ENCODE data around the gene TCERG1L. TPM values are rescaled to one million over a fixed set of nuclear protein-coding genes. Genes with fewer than 3 reads are reported as not detected.

The TCERG1L gene
- total RNA-seq, 2 experiments from 2014 or later, result 0.06 TPM; not detected in 1

DNA sequence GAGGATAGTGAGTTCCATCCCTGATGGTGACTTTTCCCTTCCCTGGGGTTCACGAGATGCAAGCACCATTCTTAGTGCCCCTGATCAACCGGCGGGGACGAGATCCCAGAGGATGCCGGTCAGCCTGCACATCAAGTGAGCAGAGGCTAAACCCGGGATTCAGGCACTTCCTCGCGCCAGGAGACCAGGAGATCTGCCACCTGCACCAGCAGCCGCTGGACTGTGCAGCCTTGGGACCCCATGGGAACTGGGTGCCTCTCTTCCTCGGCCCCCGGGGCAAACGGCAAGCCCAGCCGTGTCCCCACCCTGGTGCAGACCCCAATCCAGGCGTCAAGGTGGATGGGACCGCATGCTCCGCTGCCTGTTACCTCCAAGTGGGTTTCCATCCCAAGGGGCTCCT lies 88.5 kb downstream of the TCERG1L start:
- Histone ChIP-seq H3K36me3 (ENCODE audit: insufficient read depth, low read length) (no peaks in the 10 kb centered on the region), H3K4me3 (ENCODE audit: low read length) (no peak overlapping the region), H3K27me3 (ENCODE audit: control insufficient read depth in 1 of 2, insufficient read depth in 2 of 2, low read length in 2 of 2) (no peaks in the 10 kb centered on the region), H3K27ac (ENCODE audit: low read depth in 1 of 2, low read length in 2 of 2) (no peak overlapping the region), H3K9me3 (ENCODE audit: control insufficient read depth in 1 of 2, insufficient read depth in 1 of 2, low read length in 2 of 2) (peaks cover 0 to 48% of the 10 kb centered on the region in 2 experiments), H3K4me1 (ENCODE audit: insufficient read depth, low read length) (no peaks in the 10 kb centered on the region)
- no peak overlapping the region for H3K27ac Mint-ChIP-seq
- H3K4me1 Mint-ChIP-seq (ENCODE audit: low read depth), result no peaks in the 10 kb centered on the region
- intact Hi-C loops (cut with DNase I, micrococcal nuclease), result no loop called here
- ChIA-PET CTCF (no interaction called here), POLR2A (no interaction called here)
- TF ChIP-seq CTCF (IDR thresholded peaks at IDR 0.05), result no peak
- H3K9me3 Mint-ChIP-seq, result no peaks in the 10 kb centered on the region
- H3K4me3 Mint-ChIP-seq, result no peak overlapping the region
- H3K27me3 Mint-ChIP-seq, result no peaks in the 10 kb centered on the region
- ATAC-seq (ENCODE audit: poor library complexity) (no peak), DNase-seq (no peak)
- no peaks in the 10 kb centered on the region for H3K36me3 Mint-ChIP-seq (ENCODE audit: low read depth)

GRCh38 chr10:131221632-131222277 lies 89.8 kb downstream of the TCERG1L start:
- TF ChIP-seq CTCF (IDR thresholded peaks at IDR 0.05), result no peak
- intact Hi-C loops (cut with DNase I, micrococcal nuclease), result no loop called here
- Histone ChIP-seq H3K27me3 (ENCODE audit: control insufficient read depth in 1 of 2, insufficient read depth in 2 of 2, low read length in 2 of 2) (no peaks in the 10 kb centered on the region), H3K36me3 (ENCODE audit: insufficient read depth, low read length) (no peaks in the 10 kb centered on the region), H3K9me3 (ENCODE audit: control insufficient read depth in 1 of 2, insufficient read depth in 1 of 2, low read length in 2 of 2) (peaks cover 0 to 41% of the 10 kb centered on the region in 2 experiments), H3K4me1 (ENCODE audit: insufficient read depth, low read length) (no peaks in the 10 kb centered on the region), H3K27ac (ENCODE audit: low read depth in 1 of 2, low read length in 2 of 2) (no peak overlapping the region), H3K4me3 (ENCODE audit: low read length) (no peak overlapping the region)
- no peak for DNase-seq
- H3K4me1 Mint-ChIP-seq (ENCODE audit: low read depth), result no peaks in the 10 kb centered on the region
- H3K36me3 Mint-ChIP-seq (ENCODE audit: low read depth), result no peaks in the 10 kb centered on the region
- H3K9me3 Mint-ChIP-seq, result no peaks in the 10 kb centered on the region
- CTCF ChIA-PET, result no interaction called here
- H3K27ac Mint-ChIP-seq, result no peak overlapping the region
- no peak overlapping the region for H3K4me3 Mint-ChIP-seq
- no peaks in the 10 kb centered on the region for H3K27me3 Mint-ChIP-seq
- POLR2A ChIA-PET, result no interaction called here
- ATAC-seq (ENCODE audit: poor library complexity), result no peak

- Mint-ChIP-seq H3K9me3 (no peaks in the 10 kb centered on the region), H3K27me3 (no peaks in the 10 kb centered on the region), H3K4me3 (no peak overlapping the region), H3K36me3 (ENCODE audit: low read depth) (no peaks in the 10 kb centered on the region), H3K4me1 (ENCODE audit: low read depth) (no peaks in the 10 kb centered on the region), H3K27ac (no peak overlapping the region)
- Histone ChIP-seq H3K4me1 (ENCODE audit: insufficient read depth, low read length) (no peaks in the 10 kb centered on the region), H3K36me3 (ENCODE audit: insufficient read depth, low read length) (no peaks in the 10 kb centered on the region), H3K9me3 (ENCODE audit: control insufficient read depth in 1 of 2, insufficient read depth in 1 of 2, low read length in 2 of 2) (peaks cover 0 to 37% of the 10 kb centered on the region in 2 experiments), H3K4me3 (ENCODE audit: low read length) (no peak overlapping the region), H3K27me3 (ENCODE audit: control insufficient read depth in 1 of 2, insufficient read depth in 2 of 2, low read length in 2 of 2) (no peaks in the 10 kb centered on the region), H3K27ac (ENCODE audit: low read depth in 1 of 2, low read length in 2 of 2) (no peak overlapping the region)
- intact Hi-C loops (cut with DNase I, micrococcal nuclease), result no loop called here
- CTCF ChIA-PET, result no interaction called here
- POLR2A ChIA-PET, result no interaction called here
- TF ChIP-seq CTCF (IDR thresholded peaks at IDR 0.05), result no peak
- no peak for DNase-seq
- ATAC-seq (ENCODE audit: poor library complexity), result no peak
Observed at GRCh38 chr10:131220601-131221171, 90.8 kb downstream of the TCERG1L start.

Measured in CD4-positive, alpha-beta T cell (primary cell).